ENCODE measurements around the gene USB1. TPM values are rescaled to one million over a fixed set of nuclear protein-coding genes. Genes with fewer than 3 reads are reported as not detected.

USB1 gene
- total RNA-seq, 1 experiment from 2014 or later = 18.7 TPM

DNA sequence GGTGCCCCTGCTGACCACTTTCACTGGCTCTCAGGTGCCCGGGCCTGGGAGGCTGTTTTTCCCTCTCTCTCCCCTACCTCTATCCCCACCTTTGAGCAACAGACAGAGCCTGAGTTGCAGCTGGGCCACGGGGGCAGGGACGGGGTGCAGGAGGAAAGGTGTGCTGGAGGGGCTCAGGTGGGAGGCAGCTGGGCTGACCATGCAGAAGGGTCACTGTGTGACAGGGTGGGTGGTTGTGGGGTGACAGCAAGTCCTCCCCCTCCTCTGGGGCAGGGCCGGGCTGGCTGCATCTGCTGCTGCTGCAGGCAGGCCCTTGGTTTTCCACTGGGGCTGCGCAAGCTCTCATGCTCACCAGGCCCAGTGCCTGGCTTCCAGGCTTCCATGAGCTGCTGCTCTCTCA is 7.3 kb upstream of the USB1 start:
- H3K4me3 ChIP-seq (ENCODE audit: low read length) = no peak overlapping the region
- H3K36me3 ChIP-seq (ENCODE audit: low read depth, low read length) = no peaks in the 10 kb centered on the region
- ATAC-seq = no peak
- no peaks in the 10 kb centered on the region for H4K20me1 ChIP-seq (ENCODE audit: low read length)
- H3K4me2 ChIP-seq (ENCODE audit: low read length) = no peak overlapping the region
- H3K27me3 ChIP-seq (ENCODE audit: low read length) = no peaks in the 10 kb centered on the region
- TF ChIP-seq EZH2phosphoT487 (IDR thresholded peaks at IDR 0.05; ENCODE audit: borderline replicate concordance, low read length) = no peak
- H3K9me3 ChIP-seq (ENCODE audit: low read length) = no peaks in the 10 kb centered on the region
- intact Hi-C loops (cut with micrococcal nuclease) = no loop called here
- CTCF ChIA-PET = no interaction called here
- H3K9me2 ChIP-seq (replicated peaks; ENCODE audit: low read length) = no peaks in the 10 kb centered on the region
- POLR2A ChIA-PET (ENCODE audit: unreplicated experiment) = no interaction called here
- BruUV-seq (replicated peaks) = no TSS peak
- no peaks in the 10 kb centered on the region for H3K79me2 ChIP-seq (ENCODE audit: low read length)
- no peak overlapping the region for H3K27ac ChIP-seq (ENCODE audit: low read length)
- H3K4me1 ChIP-seq (ENCODE audit: insufficient read depth, low read length) = peaks cover 15% of the 10 kb centered on the region
- no peak overlapping the region for H3K9ac ChIP-seq (ENCODE audit: low read length)
- no peaks in the 10 kb centered on the region for H3F3A ChIP-seq (ENCODE audit: low read length, unreplicated experiment)
- no peak for DNase-seq
- H2AFZ ChIP-seq (ENCODE audit: low read length) = no peak overlapping the region

DNA sequence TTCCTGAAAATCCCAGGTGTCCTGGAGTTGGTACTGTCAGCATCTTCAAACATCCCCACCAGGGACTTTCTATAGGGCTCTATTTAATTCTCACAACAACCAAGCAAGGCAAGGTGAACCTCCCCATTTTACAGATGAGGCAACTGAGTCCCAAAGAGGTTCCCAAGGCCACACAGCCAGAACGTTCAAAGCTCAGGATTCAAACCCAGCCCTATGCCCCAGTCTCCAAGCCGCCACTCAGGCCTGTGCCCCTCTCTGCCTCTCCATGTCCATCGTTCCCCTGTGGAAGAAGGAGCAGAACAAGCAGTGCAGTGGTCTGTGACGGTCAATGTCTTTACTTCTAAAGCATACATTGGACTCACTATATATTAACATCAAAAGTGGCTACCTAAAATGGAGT is 6.8 kb upstream of the USB1 start:
- intact Hi-C loops (cut with micrococcal nuclease) = no loop called here
- no peak overlapping the region for H3K4me2 ChIP-seq (ENCODE audit: low read length)

DNA sequence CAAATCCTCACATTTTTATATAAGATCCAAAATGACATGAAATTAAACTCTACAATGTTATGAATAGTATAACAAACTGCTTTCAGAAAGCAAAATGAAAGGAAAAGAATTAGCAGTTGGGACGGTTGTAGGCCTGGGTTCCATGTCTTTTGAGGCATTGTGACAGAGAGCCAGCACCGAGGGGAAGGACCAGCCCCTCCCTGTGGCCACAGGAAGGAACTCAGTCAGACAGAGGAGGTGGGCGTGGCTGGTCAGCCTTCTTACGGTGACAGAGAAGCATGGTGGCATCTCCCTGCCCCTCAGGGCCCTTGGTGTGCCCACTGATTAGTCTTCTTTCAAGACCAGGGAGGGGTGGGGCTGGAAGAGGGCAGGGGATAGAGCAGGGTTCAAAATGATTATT is 6.4 kb upstream of the USB1 start:
- TF ChIP-seq, protein P1, sequence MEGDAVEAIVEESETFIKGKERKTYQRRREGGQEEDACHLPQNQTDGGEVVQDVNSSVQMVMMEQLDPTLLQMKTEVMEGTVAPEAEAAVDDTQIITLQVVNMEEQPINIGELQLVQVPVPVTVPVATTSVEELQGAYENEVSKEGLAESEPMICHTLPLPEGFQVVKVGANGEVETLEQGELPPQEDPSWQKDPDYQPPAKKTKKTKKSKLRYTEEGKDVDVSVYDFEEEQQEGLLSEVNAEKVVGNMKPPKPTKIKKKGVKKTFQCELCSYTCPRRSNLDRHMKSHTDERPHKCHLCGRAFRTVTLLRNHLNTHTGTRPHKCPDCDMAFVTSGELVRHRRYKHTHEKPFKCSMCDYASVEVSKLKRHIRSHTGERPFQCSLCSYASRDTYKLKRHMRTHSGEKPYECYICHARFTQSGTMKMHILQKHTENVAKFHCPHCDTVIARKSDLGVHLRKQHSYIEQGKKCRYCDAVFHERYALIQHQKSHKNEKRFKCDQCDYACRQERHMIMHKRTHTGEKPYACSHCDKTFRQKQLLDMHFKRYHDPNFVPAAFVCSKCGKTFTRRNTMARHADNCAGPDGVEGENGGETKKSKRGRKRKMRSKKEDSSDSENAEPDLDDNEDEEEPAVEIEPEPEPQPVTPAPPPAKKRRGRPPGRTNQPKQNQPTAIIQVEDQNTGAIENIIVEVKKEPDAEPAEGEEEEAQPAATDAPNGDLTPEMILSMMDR (conservative IDR thresholded peaks at IDR 0.05; ENCODE audit: low read depth, low read length) = peak; percentile 39
- no peak for TF ChIP-seq EZH2 (IDR thresholded peaks at IDR 0.05; ENCODE audit: low read length, unreplicated experiment)
- ChIA-PET POLR2A (ENCODE audit: unreplicated experiment) (no interaction called here), CTCF (no interaction called here)
- no peaks in the 10 kb centered on the region for H3K79me2 ChIP-seq (ENCODE audit: low read length)
- no peak overlapping the region for H3K4me3 ChIP-seq (ENCODE audit: low read length)
- peak; percentile 37 for DNase-seq
- peaks cover 24% of the 10 kb centered on the region for H3K4me1 ChIP-seq (ENCODE audit: insufficient read depth, low read length)
- no peak overlapping the region for H3K27ac ChIP-seq (ENCODE audit: low read length)
- H4K20me1 ChIP-seq (ENCODE audit: low read length) = no peaks in the 10 kb centered on the region
- no peak overlapping the region for H2AFZ ChIP-seq (ENCODE audit: low read length)
- intact Hi-C loops (cut with micrococcal nuclease) = no loop called here
- ATAC-seq = no peak
- no TSS peak for BruUV-seq (replicated peaks)
- no peaks in the 10 kb centered on the region for H3K27me3 ChIP-seq (ENCODE audit: low read length)
- no peaks in the 10 kb centered on the region for H3K36me3 ChIP-seq (ENCODE audit: low read depth, low read length)
- no peaks in the 10 kb centered on the region for H3F3A ChIP-seq (ENCODE audit: low read length, unreplicated experiment)
- no peaks in the 10 kb centered on the region for H3K9me3 ChIP-seq (ENCODE audit: low read length)
- H3K9me2 ChIP-seq (replicated peaks; ENCODE audit: low read length) = no peaks in the 10 kb centered on the region
- no peak overlapping the region for H3K4me2 ChIP-seq (ENCODE audit: low read length)
- H3K9ac ChIP-seq (ENCODE audit: low read length) = no peak overlapping the region

More for the DNA sequence above, 6.8 kb upstream of the USB1 start:
- no TSS peak for BruUV-seq (replicated peaks)
- no peak for ATAC-seq
- H3K9me3 ChIP-seq (ENCODE audit: low read length) = no peaks in the 10 kb centered on the region
- H3F3A ChIP-seq (ENCODE audit: low read length, unreplicated experiment) = no peaks in the 10 kb centered on the region
- no peak overlapping the region for H3K27ac ChIP-seq (ENCODE audit: low read length)
- ChIA-PET CTCF (no interaction called here), POLR2A (ENCODE audit: unreplicated experiment) (no interaction called here)
- no peaks in the 10 kb centered on the region for H4K20me1 ChIP-seq (ENCODE audit: low read length)
- H3K27me3 ChIP-seq (ENCODE audit: low read length) = no peaks in the 10 kb centered on the region
- H3K36me3 ChIP-seq (ENCODE audit: low read depth, low read length) = no peaks in the 10 kb centered on the region
- no peak overlapping the region for H3K4me3 ChIP-seq (ENCODE audit: low read length)
- no peaks in the 10 kb centered on the region for H3K79me2 ChIP-seq (ENCODE audit: low read length)
- H3K9ac ChIP-seq (ENCODE audit: low read length) = no peak overlapping the region
- TF ChIP-seq, protein P1 (conservative IDR thresholded peaks at IDR 0.05; ENCODE audit: low read depth, low read length) = no peak
- TF ChIP-seq EZH2phosphoT487 (IDR thresholded peaks at IDR 0.05; ENCODE audit: borderline replicate concordance, low read length) (no peak), EZH2 (IDR thresholded peaks at IDR 0.05; ENCODE audit: low read length, unreplicated experiment) (no peak)
- no peak overlapping the region for H2AFZ ChIP-seq (ENCODE audit: low read length)
- DNase-seq = no peak
- H3K9me2 ChIP-seq (replicated peaks; ENCODE audit: low read length) = no peaks in the 10 kb centered on the region
- peaks cover 20% of the 10 kb centered on the region for H3K4me1 ChIP-seq (ENCODE audit: insufficient read depth, low read length)
